ENCODE results near the gene ERCC8. TPM values are rescaled to one million over a fixed set of nuclear protein-coding genes. Genes with fewer than 3 reads are reported as not detected.

The ERCC8 gene
- polyA plus RNA-seq, 3 donors = 5.5 to 16.8 (median 10.6) TPM

DNA sequence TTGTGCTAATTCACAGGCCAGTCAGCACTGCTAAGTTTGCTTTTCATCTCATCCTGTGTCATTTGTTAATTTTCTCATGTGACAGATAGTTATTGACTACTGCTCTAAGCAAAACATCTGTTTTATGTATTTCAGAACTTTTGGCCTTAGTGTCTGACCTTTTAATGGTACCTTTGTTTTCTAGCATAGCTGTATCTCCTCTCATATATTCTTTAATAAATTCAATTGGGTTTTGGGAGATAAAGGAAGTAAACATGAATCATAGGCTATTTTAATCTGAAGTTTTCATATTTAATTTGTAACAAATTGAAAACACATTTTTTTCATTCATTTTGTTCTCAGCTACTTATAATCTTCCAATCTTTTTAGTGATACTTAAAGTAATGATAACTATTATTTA, 13.2 kb upstream of the ERCC8 start:
- H3K4me1 Mint-ChIP-seq = peaks cover 4% of the 10 kb centered on the region
- no peaks in the 10 kb centered on the region for H3K36me3 Mint-ChIP-seq
- no peak overlapping the region for H3K27ac ChIP-seq (ENCODE audit: low read depth in 1 of 2, low read length in 2 of 2)
- no peak overlapping the region for H3K4me3 Mint-ChIP-seq
- no peak for DNase-seq
- no peak overlapping the region for H3K4me3 ChIP-seq (replicated peaks in 1 of 3; ENCODE audit: low read depth in 2 of 3, low read length in 3 of 3)
- no peak overlapping the region for H3K27ac Mint-ChIP-seq
- peaks cover 4 to 7% of the 10 kb centered on the region in 2 donors for H3K4me1 ChIP-seq (ENCODE audit: control insufficient read depth in 1 of 2, insufficient read depth in 2 of 2, low read length in 2 of 2)
- intact Hi-C loops (cut with micrococcal nuclease) = no loop called here
- no peaks in the 10 kb centered on the region for H3K27me3 ChIP-seq (ENCODE audit: control insufficient read depth in 2 of 2, insufficient read depth in 2 of 2, low read length in 2 of 2)
- no peaks in the 10 kb centered on the region for H3K36me3 ChIP-seq (replicated peaks in 1 of 2; ENCODE audit: control insufficient read depth in 1 of 2, insufficient read depth in 2 of 2, low read length in 2 of 2)
- H3K79me2 ChIP-seq (ENCODE audit: insufficient read depth, low read length) = peaks cover 3% of the 10 kb centered on the region
- H3K4me2 ChIP-seq (replicated peaks; ENCODE audit: extremely low read depth, low read length, poor library complexity, severe bottlenecking) = no peak overlapping the region
- no peak overlapping the region for H3K9ac ChIP-seq (ENCODE audit: insufficient read depth, low read length, poor library complexity, severe bottlenecking)
- H3K27me3 Mint-ChIP-seq (ENCODE audit: low read depth in 3 of 3) = no peaks in the 10 kb centered on the region
- no peaks in the 10 kb centered on the region for H3K9me3 ChIP-seq (replicated peaks in 1 of 2; ENCODE audit: control insufficient read depth in 1 of 2, insufficient read depth in 1 of 2, low read length in 2 of 2)
- peaks cover 0 to 8% (median 2%) of the 10 kb centered on the region in 7 donors for H3K9me3 Mint-ChIP-seq
- TF ChIP-seq, protein P1, sequence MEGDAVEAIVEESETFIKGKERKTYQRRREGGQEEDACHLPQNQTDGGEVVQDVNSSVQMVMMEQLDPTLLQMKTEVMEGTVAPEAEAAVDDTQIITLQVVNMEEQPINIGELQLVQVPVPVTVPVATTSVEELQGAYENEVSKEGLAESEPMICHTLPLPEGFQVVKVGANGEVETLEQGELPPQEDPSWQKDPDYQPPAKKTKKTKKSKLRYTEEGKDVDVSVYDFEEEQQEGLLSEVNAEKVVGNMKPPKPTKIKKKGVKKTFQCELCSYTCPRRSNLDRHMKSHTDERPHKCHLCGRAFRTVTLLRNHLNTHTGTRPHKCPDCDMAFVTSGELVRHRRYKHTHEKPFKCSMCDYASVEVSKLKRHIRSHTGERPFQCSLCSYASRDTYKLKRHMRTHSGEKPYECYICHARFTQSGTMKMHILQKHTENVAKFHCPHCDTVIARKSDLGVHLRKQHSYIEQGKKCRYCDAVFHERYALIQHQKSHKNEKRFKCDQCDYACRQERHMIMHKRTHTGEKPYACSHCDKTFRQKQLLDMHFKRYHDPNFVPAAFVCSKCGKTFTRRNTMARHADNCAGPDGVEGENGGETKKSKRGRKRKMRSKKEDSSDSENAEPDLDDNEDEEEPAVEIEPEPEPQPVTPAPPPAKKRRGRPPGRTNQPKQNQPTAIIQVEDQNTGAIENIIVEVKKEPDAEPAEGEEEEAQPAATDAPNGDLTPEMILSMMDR (IDR thresholded peaks at IDR 0.05) = no peak
- H4K20me1 ChIP-seq (ENCODE audit: insufficient read depth, low read length) = no peaks in the 10 kb centered on the region
- no peak overlapping the region for H2AFZ ChIP-seq (ENCODE audit: insufficient read depth, low read depth, low read length, poor library complexity, severe bottlenecking)

DNA sequence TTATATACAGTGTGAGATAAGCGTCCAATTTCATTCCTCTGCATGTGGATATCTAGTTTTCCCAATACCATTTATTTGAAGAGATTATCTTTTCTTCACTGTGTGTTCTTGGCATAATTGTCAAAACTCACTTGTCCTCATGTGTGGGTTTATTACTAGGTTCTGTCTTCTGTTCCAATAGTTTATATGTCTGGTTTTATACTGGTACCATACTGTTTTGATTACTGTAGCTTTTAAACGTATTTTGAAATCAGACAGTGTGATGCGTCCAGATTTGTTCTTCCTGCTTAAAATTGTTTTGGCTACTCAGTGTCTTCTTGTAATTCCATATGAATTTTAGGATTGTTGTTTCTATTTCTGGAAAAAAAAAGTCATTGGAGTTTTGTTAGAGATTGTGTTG, 10.4 kb upstream of the ERCC8 start:
- no peak for DNase-seq
- 100% methylated on average over 1 of the region's 3 CpGs for WGBS (ENCODE audit: insufficient coverage)

More for the DNA sequence above, 10.4 kb upstream of the ERCC8 start:
- H3K27ac Mint-ChIP-seq = no peak overlapping the region
- intact Hi-C loops (cut with micrococcal nuclease) = no loop called here
- Histone ChIP-seq H3K79me2 (ENCODE audit: insufficient read depth, low read length) (peaks cover 3% of the 10 kb centered on the region), H3K4me1 (ENCODE audit: control insufficient read depth in 1 of 2, insufficient read depth in 2 of 2, low read length in 2 of 2) (no peaks in the 10 kb centered on the region), H3K4me3 (replicated peaks in 1 of 3; ENCODE audit: low read depth in 2 of 3, low read length in 3 of 3) (no peak overlapping the region), H3K9ac (ENCODE audit: insufficient read depth, low read length, poor library complexity, severe bottlenecking) (no peak overlapping the region), H3K9me3 (replicated peaks in 1 of 2; ENCODE audit: control insufficient read depth in 1 of 2, insufficient read depth in 1 of 2, low read length in 2 of 2) (no peaks in the 10 kb centered on the region), H3K27me3 (ENCODE audit: control insufficient read depth in 2 of 2, insufficient read depth in 2 of 2, low read length in 2 of 2) (no peaks in the 10 kb centered on the region), H4K20me1 (ENCODE audit: insufficient read depth, low read length) (no peaks in the 10 kb centered on the region), H3K4me2 (replicated peaks; ENCODE audit: extremely low read depth, low read length, poor library complexity, severe bottlenecking) (no peak overlapping the region), H3K36me3 (replicated peaks in 1 of 2; ENCODE audit: control insufficient read depth in 1 of 2, insufficient read depth in 2 of 2, low read length in 2 of 2) (no peaks in the 10 kb centered on the region), H2AFZ (ENCODE audit: insufficient read depth, low read depth, low read length, poor library complexity, severe bottlenecking) (no peak overlapping the region), H3K27ac (ENCODE audit: low read depth in 1 of 2, low read length in 2 of 2) (no peak overlapping the region)
- H3K9me3 Mint-ChIP-seq = peaks cover 0 to 8% (median 2%) of the 10 kb centered on the region in 7 donors
- H3K27me3 Mint-ChIP-seq (ENCODE audit: low read depth in 3 of 3) = no peaks in the 10 kb centered on the region
- H3K4me3 Mint-ChIP-seq = no peak overlapping the region
- H3K4me1 Mint-ChIP-seq = no peaks in the 10 kb centered on the region
- TF ChIP-seq, protein P1 (IDR thresholded peaks at IDR 0.05) = no peak
- H3K36me3 Mint-ChIP-seq = no peaks in the 10 kb centered on the region

Measured in CD14-positive monocyte (primary cell).